Measurements from ENCODE around the gene TXNRD3.

- TF ChIP-seq CTCF (IDR thresholded peaks at IDR 0.05; ENCODE audit: borderline replicate concordance, extremely low read depth, low read length, poor library complexity, severe bottlenecking) (no peak), EZH2 (IDR thresholded peaks at IDR 0.05; ENCODE audit: borderline replicate concordance, low read depth, low read length, severe bottlenecking) (no peak)
Measured at GRCh38 chr3:126677862-126678503, 23.1 kb upstream of the TXNRD3 start.
